K562 (cell line): ENCODE measurements around the gene INPP5K. TPM values are rescaled to one million over a fixed set of nuclear protein-coding genes. Genes with fewer than 3 reads are reported as not detected.
A peak's percentile ranks its signal among the peaks of the same experiment; 100 is the strongest.

ENCODE experiments used
- ATAC-seq: fragments of 200-7000 bp; cut with Tn5 transposase; 3 replicates; pipeline ENCODE4 v1.9.1; 2020; ENCODE audit warnings: moderate library complexity
- BruUV-seq: library from RNA; stranded (reverse); fragments of 400-500 nt; replicated peaks from 2 replicates; lab custom pipeline; 2021; lab: Mats Ljungman, UMichigan
- CTCF ChIA-PET: fragments of 300-600 bp; formaldehyde crosslinking; extraction: SDS; loops from one replicate; lab custom pipeline; 2021; ENCODE audit warnings: low intra/inter-chr PET ratio; lab: Yijun Ruan, JAX
- POLR2A ChIA-PET: fragments of 300-600, 350-650 bp; sonication (Branson Sonifier 250); formaldehyde crosslinking; extraction: SDS; loops from one replicate; lab custom pipeline; 2021; ENCODE audit warnings: antibody characterized with exemption, inconsistent platforms; lab: Yijun Ruan, JAX
- DNase-seq, 4 experiments: peaks; one replicate each; pipeline versions ENCODE4 v3.0.0 to v3.0.0-alpha.2; 2011 to 2018; ENCODE audit warnings: low spot score in 3 of 4, mixed read lengths in 3 of 4; ENCODE audit errors: extremely low read depth in 1 of 4
- FAIRE-seq: peaks from 2 replicates; lab custom pipeline; 2011; peaks lifted over from hg19 to GRCh38; lab: Jason Lieb, UNC
- H2AFZ ChIP-seq: 2 replicates; pipeline ENCODE4 v1.6.0; 2011; ENCODE audit warnings: low read depth, low read length, control low read depth, inconsistent platforms
- H3K27ac ChIP-seq: fragments of 200-600 bp; 3 replicates; pipeline ENCODE4 v1.8.0; 2011; ENCODE audit warnings: low read depth, mild to moderate bottlenecking, control low read depth, inconsistent platforms, low read length, moderate library complexity, mixed read lengths; ENCODE audit errors: extremely low read depth
- H3K27me3 ChIP-seq, 2 experiments: fragments of 300-600 bp in 1 of 2; 2 replicates in 1 of 2; 3 replicates in 1 of 2; pipeline versions ENCODE4 v1.6.0 to v1.8.0; 2011; ENCODE audit warnings: inconsistent platforms in 2 of 2, low read length in 2 of 2, mild to moderate bottlenecking in 1 of 2, mixed read lengths in 1 of 2, moderate library complexity in 1 of 2; ENCODE audit not compliant: control insufficient read depth in 2 of 2, insufficient read depth in 2 of 2
- H3K36me3 ChIP-seq: fragments of 300-600 bp; 3 replicates; pipeline ENCODE4 v1.8.0; 2011; ENCODE audit warnings: mild to moderate bottlenecking, low read length, inconsistent platforms; ENCODE audit not compliant: control insufficient read depth, insufficient read depth
- H3K4me1 ChIP-seq, 2 experiments: fragments of 200-600 bp in 1 of 2; replicated peaks in 1 of 2; 2 replicates in 1 of 2; 3 replicates in 1 of 2; pipeline versions ENCODE4 v1.5.1 to v1.8.0; 2011; ENCODE audit warnings: inconsistent platforms in 2 of 2, low read length in 2 of 2, mild to moderate bottlenecking in 1 of 2, mixed read lengths in 1 of 2, moderate library complexity in 1 of 2; ENCODE audit not compliant: control insufficient read depth in 2 of 2, insufficient read depth in 2 of 2
- H3K4me2 ChIP-seq: 2 replicates; pipeline ENCODE4 v1.6.1; 2011; ENCODE audit warnings: low read length, control low read depth, inconsistent platforms, mixed read lengths; ENCODE audit not compliant: insufficient read depth
- H3K4me3 ChIP-seq: fragments of 200-600 bp; sonication (generic), shearing (Covaris generic); 2 replicates; pipeline ENCODE4 v1.5.1; 2016; ENCODE audit warnings: control low read depth, inconsistent platforms
- H3K79me2 ChIP-seq: fragments of 200-600 bp; 3 replicates; pipeline ENCODE4 v1.8.0; 2011; ENCODE audit warnings: low read length, inconsistent platforms; ENCODE audit not compliant: control insufficient read depth, insufficient read depth
- H3K9ac ChIP-seq, 2 experiments: 2 replicates each; pipeline versions ENCODE4 v1.6.0 to v1.6.1; 2011; ENCODE audit warnings: low read depth in 2 of 2, low read length in 2 of 2, control low read depth in 1 of 2, inconsistent platforms in 1 of 2, mild to moderate bottlenecking in 1 of 2, mixed read lengths in 1 of 2; ENCODE audit not compliant: insufficient read depth in 1 of 2
- H3K9me1 ChIP-seq: one replicate; pipeline ENCODE4 v1.6.0; 2011; ENCODE audit warnings: inconsistent platforms, mild to moderate bottlenecking, low read length, moderate library complexity; ENCODE audit not compliant: control insufficient read depth, insufficient read depth
- H3K9me3 ChIP-seq: replicated peaks from 2 replicates; pipeline ENCODE4 v1.5.1; 2011; ENCODE audit warnings: low read depth, low read length, inconsistent platforms; ENCODE audit not compliant: control insufficient read depth, insufficient read depth
- H4K20me1 ChIP-seq: replicated peaks from 2 replicates; pipeline ENCODE4 v1.6.1; 2011; ENCODE audit warnings: low read length, inconsistent platforms, mixed read lengths; ENCODE audit not compliant: control insufficient read depth, insufficient read depth
- CGGBP1 ChIP-seq: fragments of 250-450 bp; sonication (Bioruptor Pico); IDR thresholded peaks from 2 replicates; pipeline ENCODE4 v1.9.0; 2021; ENCODE audit warnings: mild to moderate bottlenecking
- HLTF ChIP-seq: fragments of 450-650 bp; IDR thresholded peaks from 2 replicates; pipeline ENCODE4 v1.6.1; 2016
- NCOA6 ChIP-seq: fragments of 450-650 bp; IDR thresholded peaks from 2 replicates; pipeline ENCODE4 v1.6.1; 2017; ENCODE audit warnings: mild to moderate bottlenecking
- POLR2G ChIP-seq: fragments of 200-400 bp; formaldehyde crosslinking; IDR thresholded peaks from 2 replicates; pipeline ENCODE4 v1.6.1; 2017; ENCODE audit warnings: low read depth, mild to moderate bottlenecking, antibody characterized with exemption, low read length, moderate library complexity
- SIN3A ChIP-seq, 2 experiments: fragments of 150-350 bp in 1 of 2; IDR thresholded peaks; 2 replicates each; pipeline ENCODE4 v1.6.1; 2011 to 2016; ENCODE audit warnings: borderline replicate concordance in 2 of 2, low read depth in 2 of 2, low read length in 2 of 2, mild to moderate bottlenecking in 2 of 2, moderate library complexity in 2 of 2; ENCODE audit not compliant: control insufficient read depth in 1 of 2
- WGBS: fragments of 100-300 bp; shearing (Covaris generic); methylation state at CpG from one replicate; pipeline ENCODE4 v1.1.6; 2016; ENCODE audit warnings: low coverage, mixed read lengths; ENCODE audit not compliant: insufficient coverage; ENCODE audit errors: missing lambda C conversion rate; 5-methylcytosine and 5-hydroxymethylcytosine counted together
- in situ Hi-C: fragments of 300-500 bp; cut with MboI; formaldehyde crosslinking; loops from 4 replicates; pipeline ENCODE4 v1.15.0; 2018; ENCODE audit warnings: inconsistent platforms, mixed read lengths
- intact Hi-C: fragments of 100-400 bp; cut with micrococcal nuclease; formaldehyde crosslinking; loops from 2 replicates; pipeline ENCODE4 v1.14.2; 2022
- polyA plus RNA-seq, 8 experiments: library from polyadenylated mRNA; depleted of rRNA in 4 of 8; stranded (reverse) in 5 of 8; unstranded in 3 of 8; fragments of >200 nt; fragmentation: Nextera tagmentation in 2 of 8; fragmentation: Illumina TruSeq in 1 of 8; extraction: Ambion mirVana in 2 of 8; extraction: Trizol in 1 of 8; gene quantifications; 2 replicates each; pipeline versions ENCODE4 v1.2.1 to v1.2.3, GENCODE V29; 2011 to 2014; ENCODE audit warnings: inconsistent platforms in 1 of 8, missing spikeins in 1 of 8
- total RNA-seq, 7 experiments: library from RNA; depleted of rRNA in 6 of 7; stranded (reverse); fragments of >200 nt in 6 of 7; fragmentation: Illumina TruSeq in 2 of 7; extraction: Trizol in 2 of 7; gene quantifications; 2 replicates each; pipeline versions ENCODE4 v1.2.1 to v1.2.3, GENCODE V29; 2011 to 2021; ENCODE audit warnings: low replicate concordance in 1 of 7

The INPP5K gene
- total and polyA plus RNA-seq, 9 of the 15 experiments (the other 6 are each of a cell fraction or from before 2014, with no cell fraction given), result 0.63 to 15.1 (median 10.1) TPM

GRCh38 chr17:1551741-1552140 is 35.3 kb upstream of the INPP5K start:
- no peak for DNase-seq
- Histone ChIP-seq H3K9me3 (no peaks in the 10 kb centered on the region; the same call in 1 of the 2 replicates), H3K4me2 (no peak overlapping the region), H3K27ac (no peak overlapping the region), H3K9ac (0 out of 4 replicates have a peak overlapping the region, but pooled peaks of 1 of the 2 experiments have one; percentile 56), H4K20me1 (peaks cover 7% of the 10 kb centered on the region), H2AFZ (no peak overlapping the region), H3K27me3 (no peaks in the 10 kb centered on the region), H3K4me3 (no peak overlapping the region), H3K4me1 (peaks cover 12 to 38% of the 10 kb centered on the region in 2 experiments; a peak in 4 of 5 replicates), H3K36me3 (peaks cover 61% of the 10 kb centered on the region; the same call in 2 of the 3 replicates), H3K9me1 (no peaks in the 10 kb centered on the region), H3K79me2 (no peaks in the 10 kb centered on the region; the same call in 1 of the 3 replicates)
- POLR2A ChIA-PET, result interaction anchor here (0.8 kb wide), 1 partner anchor 85 kb away, joined by 3 read pairs; no protein-coding TSS in a partner anchor
- intact Hi-C loops (no loop called here), in situ Hi-C loops (no loop called here)
- FAIRE-seq, result no peak
- TF ChIP-seq SIN3A (IDR thresholded peaks at IDR 0.05; ENCODE audit: borderline replicate concordance in 2 of 2, control insufficient read depth in 1 of 2, low read depth in 2 of 2, low read length in 2 of 2), result no peak
- no peak for TF ChIP-seq HLTF
- TF ChIP-seq CGGBP1 (CRISPR knock-in tag), result no peak
- WGBS, result 87% methylated on average over 4 of the region's 12 CpGs
- ATAC-seq, result no peak
- BruUV-seq, result no TSS peak
- CTCF ChIA-PET, result no interaction called here

- Histone ChIP-seq H4K20me1 (no peaks in the 10 kb centered on the region), H3K4me1 (peaks cover 12 to 38% of the 10 kb centered on the region in 2 experiments; a peak in 4 of 5 replicates), H3K9me1 (no peaks in the 10 kb centered on the region), H3K27me3 (no peaks in the 10 kb centered on the region), H3K4me3 (no peak overlapping the region), H3K9me3 (no peaks in the 10 kb centered on the region; the same call in 1 of the 2 replicates), H3K9ac (no peak overlapping the region; a peak in 1 of 4 replicates), H3K36me3 (peaks cover 67% of the 10 kb centered on the region; the same call in 2 of the 3 replicates), H3K79me2 (no peaks in the 10 kb centered on the region), H3K4me2 (no peak overlapping the region), H3K27ac (no peak overlapping the region), H2AFZ (no peak overlapping the region)
- ATAC-seq (no peak), DNase-seq (no peak), FAIRE-seq (no peak)
- intact Hi-C loops (no loop called here), in situ Hi-C loops (no loop called here)
- WGBS, result 92% methylated on average over 10 of the region's 18 CpGs
- no peak for TF ChIP-seq NCOA6
- TF ChIP-seq POLR2G, result 0 out of 2 replicates have a peak, but pooled peaks have one; percentile 18
- BruUV-seq, result no TSS peak
- POLR2A ChIA-PET, result interaction anchor here (1.4 kb wide), 1 partner anchor 14 kb away, joined by 4 read pairs; the partner anchor contains the start of gene PITPNA
- CTCF ChIA-PET, result no interaction called here
Observed at GRCh38 chr17:1548032-1548431, 31.6 kb upstream of the INPP5K start.
